ENCODE results near the gene GNMT.

The GNMT gene

GRCh38 chr6:42960243-42961019, at the start of gene GNMT:
Gene GNMT, plus strand, starts transcription at chr6:42960754. Its CDS starts 14 bp downstream, at chr6:42960768.
- DNase-seq (ENCODE audit: low read depth in 2 of 2): no peak

- DNase-seq (ENCODE audit: low read depth in 2 of 2): no peak
These were observed 49.2 kb upstream of the GNMT start for GRCh38 chr6:42911171-42912021.

- DNase-seq (ENCODE audit: low read depth in 2 of 2): no peak
These were observed 46.0 kb upstream of the GNMT start for GRCh38 chr6:42914546-42914945.

- DNase-seq (ENCODE audit: low read depth in 2 of 2): no peak
These were observed 44.8 kb upstream of the GNMT start, which contains the start of gene PTCRA for GRCh38 chr6:42915732-42916131. Gene PTCRA, plus strand, starts transcription at chr6:42916053. Its CDS starts 17 bp downstream, at chr6:42916070.

- DNase-seq (ENCODE audit: low read depth in 2 of 2): no peak
These were observed 44.3 kb upstream of the GNMT start for GRCh38 chr6:42916288-42916687.

- no peak for DNase-seq (ENCODE audit: low read depth in 2 of 2)
These were observed 38.8 kb upstream of the GNMT start for GRCh38 chr6:42921801-42922200.

- DNase-seq (ENCODE audit: low read depth in 2 of 2): no peak
These were observed 36.9 kb upstream of the GNMT start for GRCh38 chr6:42923666-42924065.

- no peak for DNase-seq (ENCODE audit: low read depth in 2 of 2)
These were observed 35.2 kb upstream of the GNMT start for GRCh38 chr6:42925248-42925857.

GRCh38 chr6:42928986-42929820, 31.4 kb upstream of the GNMT start, which contains the start of gene CNPY3:
Gene CNPY3, plus strand, starts transcription at chr6:42929480. Its CDS starts 91 bp downstream, at chr6:42929571.
- DNase-seq (ENCODE audit: low read depth in 2 of 2): peak; percentile 84 to 87

- peak; percentile 19 to 23 for DNase-seq (ENCODE audit: low read depth in 2 of 2)
These were observed 30.7 kb upstream of the GNMT start for GRCh38 chr6:42929821-42930360.

GRCh38 chr6:42932412-42932811, 28.1 kb upstream of the GNMT start:
- DNase-seq (ENCODE audit: low read depth in 2 of 2): no peak

GRCh38 chr6:42933205-42933604, 27.3 kb upstream of the GNMT start:
- DNase-seq (ENCODE audit: low read depth in 2 of 2): no peak

- no peak for DNase-seq (ENCODE audit: low read depth in 2 of 2)
These were observed 25.2 kb upstream of the GNMT start for GRCh38 chr6:42935322-42935721.

GRCh38 chr6:42936398-42936797, 24.2 kb upstream of the GNMT start:
- no peak for DNase-seq (ENCODE audit: low read depth in 2 of 2)

- DNase-seq (ENCODE audit: low read depth in 2 of 2): no peak
These were observed 22.8 kb upstream of the GNMT start for GRCh38 chr6:42937548-42938427.

GRCh38 chr6:42938428-42938796, 22.1 kb upstream of the GNMT start:
- no peak for DNase-seq (ENCODE audit: low read depth in 2 of 2)

- DNase-seq (ENCODE audit: low read depth in 2 of 2): no peak
These were observed 21.4 kb upstream of the GNMT start for GRCh38 chr6:42938987-42939809.

- no peak for DNase-seq (ENCODE audit: low read depth in 2 of 2)
These were observed 20.8 kb upstream of the GNMT start for GRCh38 chr6:42939810-42940167.

GRCh38 chr6:42940493-42941045, 20.0 kb upstream of the GNMT start:
- DNase-seq (ENCODE audit: low read depth in 2 of 2): no peak
